ENCODE data around the gene GPS1.

Gene GPS1

DNA sequence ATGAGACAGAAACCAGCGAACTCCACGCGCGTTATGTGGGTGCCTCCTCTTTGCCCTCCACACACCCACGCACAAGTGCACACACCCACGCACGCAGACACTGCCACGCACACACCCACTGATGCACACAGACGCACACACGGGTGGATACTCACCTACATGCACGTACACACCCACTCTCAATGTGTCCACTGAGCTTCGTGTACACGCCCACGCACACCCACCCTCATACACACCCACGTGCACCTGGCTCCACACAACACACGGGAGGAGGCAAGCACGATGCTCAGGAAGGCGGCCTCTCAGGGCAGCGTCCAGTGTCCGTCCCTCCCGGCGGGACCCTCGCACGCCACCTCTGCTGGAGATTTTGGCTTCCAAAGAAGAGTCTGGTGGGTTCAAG lies 4.3 kb upstream of the GPS1 start:
- no peak for DNase-seq

DNA sequence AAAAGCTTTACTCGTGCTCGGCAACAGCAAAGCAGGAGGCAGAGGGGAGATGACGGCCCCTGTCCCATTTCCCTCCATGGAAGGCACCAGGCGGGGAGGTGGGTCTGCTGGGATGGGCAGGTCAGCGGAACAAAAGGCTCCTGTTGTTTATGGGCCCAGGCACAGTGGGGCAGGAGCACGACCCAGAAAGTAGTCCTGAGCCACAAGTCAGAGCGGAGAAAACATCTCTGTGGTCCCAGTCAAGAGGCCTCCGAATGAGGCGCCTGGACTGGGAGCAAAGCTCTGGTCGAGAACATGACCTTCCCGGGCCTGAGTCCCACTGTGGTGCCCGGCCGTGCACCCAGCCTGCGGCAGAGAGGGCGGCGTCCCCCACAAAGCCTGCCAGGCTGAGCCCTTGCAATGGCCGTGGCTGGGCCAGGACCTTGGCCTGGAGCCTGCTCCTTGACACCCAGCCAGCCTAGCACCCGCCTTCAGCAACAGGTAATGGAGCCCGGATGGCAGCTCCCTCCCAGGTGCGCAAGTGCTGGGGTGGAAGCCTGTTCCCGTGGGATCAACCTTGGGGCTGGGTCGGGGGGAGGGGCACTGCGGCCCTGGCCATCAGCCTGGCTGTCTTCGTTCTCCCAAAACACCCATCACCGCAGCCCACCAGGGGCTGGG lies 3.7 kb upstream of the GPS1 start:
- no peak for DNase-seq

DNA sequence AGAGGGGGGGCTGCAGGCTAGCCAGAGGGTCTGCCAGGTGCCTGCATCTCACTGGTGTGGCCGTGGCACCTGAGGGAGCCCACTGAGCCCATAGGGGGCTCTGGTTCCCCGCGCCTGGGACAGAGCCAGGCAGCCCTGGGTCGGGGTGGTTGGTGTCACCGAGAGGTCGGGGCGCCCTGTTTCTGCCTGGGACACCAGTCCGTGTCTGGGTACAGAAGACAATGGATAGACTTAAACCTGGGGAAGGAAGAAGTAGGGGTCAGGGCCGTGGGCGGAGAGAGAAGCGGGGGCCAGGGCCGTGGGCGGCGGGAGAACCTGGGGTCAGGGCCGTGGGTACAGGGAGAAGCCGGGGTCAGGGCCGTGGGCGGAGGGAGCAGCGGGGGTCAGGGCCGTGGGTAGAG lies 3.1 kb upstream of the GPS1 start:
- DNase-seq, result no peak

DNA sequence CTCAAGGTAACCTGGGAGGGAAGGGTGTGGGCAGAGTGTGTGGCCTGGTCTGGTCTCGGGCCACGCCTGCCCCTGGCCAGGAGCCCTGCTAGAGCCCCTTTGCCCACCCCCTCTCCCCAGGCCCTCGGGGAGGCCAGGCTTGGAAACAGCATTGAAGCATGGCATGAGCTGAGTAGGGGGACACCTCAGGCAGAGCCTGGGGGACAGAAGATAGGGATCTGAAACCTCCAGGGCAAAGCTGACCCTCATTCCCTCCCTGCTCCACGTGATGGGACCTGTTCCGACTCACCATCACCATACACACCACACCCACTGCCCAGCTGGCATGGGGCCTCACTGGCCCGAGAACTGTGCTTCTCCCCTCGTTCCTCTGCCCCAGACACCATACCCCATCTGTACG lies 2.6 kb upstream of the GPS1 start:
- no peak for DNase-seq

DNA sequence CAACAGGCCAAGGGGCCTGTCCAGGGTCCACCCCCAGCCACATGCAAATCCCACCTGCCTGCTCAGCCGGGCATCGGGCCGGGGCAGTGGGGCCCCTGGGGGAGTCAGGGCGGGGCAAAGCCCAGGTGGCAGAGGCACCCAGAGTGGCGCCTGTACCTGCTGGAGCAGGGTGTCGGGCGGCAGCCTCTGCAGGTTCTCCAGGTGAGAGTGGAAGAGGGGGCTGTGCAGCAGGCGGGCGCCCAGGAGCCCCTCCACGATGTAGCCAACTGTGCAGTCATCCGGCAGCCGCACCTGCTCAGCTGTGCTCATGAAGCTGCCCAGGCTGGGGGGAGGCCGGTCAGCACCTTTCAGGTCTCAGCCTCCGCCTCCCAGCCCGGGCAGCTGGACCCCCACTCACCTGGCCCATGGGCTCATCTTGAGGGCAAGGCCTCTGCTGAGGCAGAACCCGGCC lies 2.2 kb upstream of the GPS1 start:
- no peak for DNase-seq

DNA sequence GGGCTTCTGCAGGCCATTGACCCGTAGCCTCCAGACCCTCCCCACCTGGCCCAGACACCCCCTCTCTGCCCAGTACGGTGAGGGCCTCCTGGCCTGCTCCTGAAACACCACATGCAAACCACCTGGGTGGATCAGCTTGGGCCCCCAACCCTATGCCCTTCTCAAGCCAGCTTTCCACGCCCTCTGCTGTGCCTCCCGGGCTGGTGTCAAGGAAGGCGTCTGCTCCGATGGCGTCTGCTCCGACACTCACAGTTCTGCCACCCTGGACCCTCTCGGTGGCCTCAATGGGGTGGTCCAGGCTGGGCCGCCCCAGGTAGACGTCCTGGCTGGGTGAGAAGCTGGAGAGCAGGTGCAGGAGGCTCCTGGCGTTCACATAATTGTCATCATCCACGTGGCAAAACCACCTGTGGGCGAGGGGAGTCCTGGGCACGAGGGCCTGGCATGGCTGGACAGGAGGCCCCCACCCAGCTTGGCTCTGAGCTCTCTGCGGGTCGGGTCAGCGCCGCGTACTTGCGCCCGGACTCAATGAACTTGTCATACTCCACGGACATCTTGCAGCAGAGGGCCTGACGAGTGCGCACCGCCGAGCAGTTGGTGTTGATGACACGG lies 1.4 kb upstream of the GPS1 start:
- DNase-seq, result no peak

DNA sequence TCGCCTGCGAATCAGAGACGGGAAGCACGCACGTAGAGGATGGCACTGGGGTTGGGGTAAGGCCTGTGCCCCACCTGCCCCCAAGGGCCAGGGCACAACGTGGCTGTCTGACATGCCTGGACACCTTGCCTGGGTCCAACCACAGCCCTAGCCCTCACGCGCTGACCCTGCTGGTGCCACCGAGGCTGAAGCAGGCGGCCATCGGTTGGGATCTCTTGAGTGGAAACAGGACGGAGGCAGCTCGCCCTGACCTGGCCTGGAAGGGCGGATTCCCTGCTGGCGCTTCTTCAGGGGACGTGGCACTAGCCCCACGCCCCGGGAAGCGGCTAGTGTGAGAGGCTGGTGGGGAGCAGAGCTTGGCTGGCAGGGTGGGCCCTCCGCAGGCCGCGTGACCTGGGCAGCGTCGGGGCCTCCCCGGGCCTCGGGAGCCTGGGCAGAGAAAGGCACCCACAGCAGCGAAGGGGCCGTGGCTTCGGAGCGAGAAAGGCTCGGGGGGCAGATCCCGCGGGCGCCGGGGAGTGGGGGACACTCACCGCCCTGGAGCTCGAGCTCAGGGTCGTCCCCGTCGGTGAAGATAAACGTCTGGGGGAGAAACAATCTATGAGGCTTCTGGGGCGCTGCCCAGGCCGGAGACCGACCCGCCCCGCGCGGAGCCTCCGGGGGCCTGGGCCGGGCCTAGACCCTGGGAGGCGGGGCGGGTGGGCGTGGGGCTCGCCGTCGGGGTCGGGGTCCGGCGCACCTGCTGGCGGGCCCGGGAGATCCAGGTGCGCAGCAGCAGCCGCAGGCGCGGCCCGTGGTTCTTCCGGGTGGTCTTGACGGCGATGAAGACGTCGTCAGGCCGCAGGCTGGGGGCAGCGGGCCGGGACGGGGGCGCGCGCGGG lies 697 bp upstream of the GPS1 start:
- DNase-seq, result no peak

DNA sequence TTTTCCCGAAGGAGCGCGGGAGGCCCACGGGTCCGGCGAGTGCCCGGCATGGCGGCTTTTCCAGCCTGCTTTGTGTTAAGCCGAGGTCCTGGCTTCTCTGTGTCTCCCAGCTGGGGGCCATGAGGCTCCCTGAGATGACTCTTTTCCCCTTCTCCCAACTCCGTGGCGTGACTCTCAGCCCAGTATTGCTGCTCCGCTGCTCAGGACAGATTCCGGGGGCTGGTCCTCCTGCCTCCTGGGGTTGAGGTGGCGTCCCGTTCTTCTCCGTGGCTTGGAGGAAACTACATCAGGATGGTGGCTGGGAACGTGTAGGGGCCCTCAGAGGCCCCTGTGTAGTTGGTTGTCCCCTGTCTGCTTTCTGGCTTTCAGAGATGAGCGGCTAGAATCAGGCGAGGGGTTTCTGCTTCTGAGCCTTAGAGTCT lies 951 bp downstream of the GPS1 start:
- DNase-seq, result no peak

DNA sequence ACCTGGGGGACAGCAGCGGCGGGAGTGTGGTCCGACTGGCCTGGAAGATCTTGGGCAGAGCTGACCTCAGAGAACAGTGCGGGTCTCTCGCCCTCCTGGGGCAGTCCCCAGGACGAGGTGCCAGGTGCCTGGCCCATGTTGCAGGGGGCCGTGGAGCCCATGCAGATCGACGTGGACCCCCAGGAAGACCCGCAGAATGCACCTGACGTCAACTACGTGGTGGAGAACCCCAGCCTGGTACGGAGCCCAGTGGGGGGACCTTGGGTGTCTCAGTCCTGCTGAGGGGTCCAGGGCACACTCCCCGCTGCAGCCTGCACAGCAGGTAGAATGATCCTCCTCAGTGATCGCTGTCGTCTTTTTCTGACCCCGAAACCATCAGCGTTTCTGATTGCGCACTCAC lies 1.4 kb downstream of the GPS1 start:
- DNase-seq, result no peak

DNA sequence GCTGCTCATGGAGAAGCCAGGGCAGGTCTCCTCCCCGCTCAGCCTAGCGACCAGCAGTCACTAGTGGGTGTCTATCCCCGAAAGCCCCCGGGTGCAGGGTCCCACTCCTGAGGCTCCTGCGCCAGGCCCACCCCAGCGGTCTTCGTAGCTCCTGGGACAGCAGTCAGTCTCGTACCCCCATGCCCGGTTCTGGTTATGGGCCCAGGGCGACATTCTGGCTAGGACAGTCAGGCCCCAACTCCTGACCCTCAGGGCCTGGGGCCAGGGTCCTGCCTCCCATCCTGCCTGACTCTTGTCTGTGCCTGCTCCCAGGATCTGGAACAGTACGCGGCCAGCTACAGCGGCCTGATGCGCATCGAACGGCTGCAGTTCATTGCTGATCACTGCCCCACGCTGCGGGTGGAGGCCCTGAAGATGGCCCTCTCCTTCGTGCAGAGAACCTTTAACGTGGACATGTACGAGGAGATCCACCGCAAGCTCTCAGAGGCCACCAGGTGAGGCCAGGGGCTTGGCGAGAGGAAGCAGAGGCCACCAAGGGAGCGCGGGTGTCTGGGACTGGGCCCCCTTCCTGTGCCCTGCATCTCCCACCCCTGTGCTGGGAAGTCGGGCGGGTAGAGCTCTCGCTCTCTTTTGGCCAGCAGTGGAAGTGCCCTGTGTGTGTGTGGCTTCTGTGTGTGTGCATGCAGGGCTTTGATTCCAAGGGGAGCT lies 2.0 kb downstream of the GPS1 start:
- DNase-seq, result no peak

DNA sequence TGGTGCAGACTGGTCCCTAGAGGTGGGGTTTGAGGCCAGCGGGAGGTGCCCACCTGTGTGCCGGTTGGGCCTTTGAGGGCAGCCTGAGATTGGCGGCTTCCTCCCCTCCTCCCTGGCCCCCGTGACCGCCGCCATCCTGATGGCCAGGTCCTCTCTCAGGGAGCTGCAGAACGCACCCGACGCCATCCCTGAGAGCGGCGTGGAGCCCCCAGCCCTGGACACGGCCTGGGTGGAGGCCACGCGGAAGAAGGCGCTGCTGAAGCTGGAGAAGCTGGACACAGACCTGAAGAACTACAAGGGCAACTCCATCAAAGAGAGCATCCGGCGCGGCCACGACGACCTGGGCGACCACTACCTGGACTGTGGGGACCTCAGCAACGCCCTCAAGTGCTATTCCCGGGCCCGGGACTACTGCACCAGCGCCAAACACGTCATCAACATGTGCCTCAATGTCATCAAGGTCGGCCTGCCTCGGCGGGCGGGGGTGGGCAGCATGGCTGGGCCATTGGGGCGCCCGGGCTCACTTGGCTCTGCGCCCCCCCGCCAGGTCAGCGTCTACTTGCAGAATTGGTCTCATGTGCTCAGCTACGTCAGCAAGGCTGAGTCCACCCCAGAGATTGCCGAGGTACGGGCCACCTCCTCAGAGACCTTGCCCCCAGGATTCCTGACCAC lies 2.8 kb downstream of the GPS1 start:
- DNase-seq, result no peak

DNA sequence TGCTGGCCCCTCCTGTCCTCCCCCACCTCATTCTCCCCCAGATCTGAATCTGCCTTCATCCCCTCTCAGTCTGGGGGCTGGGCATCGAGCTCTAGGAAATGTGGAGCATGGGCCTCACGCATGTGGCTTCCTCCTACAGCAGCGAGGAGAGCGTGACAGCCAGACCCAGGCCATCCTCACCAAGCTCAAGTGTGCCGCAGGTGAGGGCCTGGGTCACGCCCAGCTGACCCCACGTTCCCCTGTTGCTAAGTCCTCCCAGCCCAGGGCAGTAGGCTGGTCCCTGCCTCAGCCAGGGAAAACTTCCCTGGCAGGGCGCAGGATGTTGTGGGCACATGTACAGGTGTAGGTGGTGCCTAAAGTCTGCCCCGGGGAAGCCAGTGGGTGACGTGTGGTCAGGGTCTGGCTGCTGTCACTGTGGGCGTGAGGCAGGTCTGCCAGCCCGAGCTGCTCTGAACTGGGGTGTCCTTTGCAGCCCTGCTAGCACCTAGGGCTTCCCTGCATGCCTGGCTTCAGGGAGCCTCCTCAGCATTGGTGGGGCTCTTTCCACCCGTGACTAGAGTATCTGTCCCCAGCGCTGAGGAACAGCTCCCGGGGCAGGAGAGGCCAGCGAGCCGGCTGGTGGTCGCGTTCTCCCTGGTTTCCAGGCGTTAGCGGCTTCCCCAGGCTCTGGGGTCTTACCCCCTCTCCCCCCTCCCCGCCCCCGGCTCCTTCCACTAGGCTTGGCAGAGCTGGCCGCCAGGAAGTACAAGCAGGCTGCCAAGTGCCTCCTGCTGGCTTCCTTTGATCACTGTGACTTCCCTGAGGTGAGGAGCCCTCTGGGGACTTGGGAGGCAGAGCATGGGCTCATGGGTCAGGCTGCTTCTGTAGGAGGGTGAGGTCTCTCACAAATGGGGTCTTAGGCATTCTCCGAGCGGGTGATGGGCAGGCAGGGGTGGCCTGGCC lies 3.6 kb downstream of the GPS1 start:
- no peak for DNase-seq

DNA sequence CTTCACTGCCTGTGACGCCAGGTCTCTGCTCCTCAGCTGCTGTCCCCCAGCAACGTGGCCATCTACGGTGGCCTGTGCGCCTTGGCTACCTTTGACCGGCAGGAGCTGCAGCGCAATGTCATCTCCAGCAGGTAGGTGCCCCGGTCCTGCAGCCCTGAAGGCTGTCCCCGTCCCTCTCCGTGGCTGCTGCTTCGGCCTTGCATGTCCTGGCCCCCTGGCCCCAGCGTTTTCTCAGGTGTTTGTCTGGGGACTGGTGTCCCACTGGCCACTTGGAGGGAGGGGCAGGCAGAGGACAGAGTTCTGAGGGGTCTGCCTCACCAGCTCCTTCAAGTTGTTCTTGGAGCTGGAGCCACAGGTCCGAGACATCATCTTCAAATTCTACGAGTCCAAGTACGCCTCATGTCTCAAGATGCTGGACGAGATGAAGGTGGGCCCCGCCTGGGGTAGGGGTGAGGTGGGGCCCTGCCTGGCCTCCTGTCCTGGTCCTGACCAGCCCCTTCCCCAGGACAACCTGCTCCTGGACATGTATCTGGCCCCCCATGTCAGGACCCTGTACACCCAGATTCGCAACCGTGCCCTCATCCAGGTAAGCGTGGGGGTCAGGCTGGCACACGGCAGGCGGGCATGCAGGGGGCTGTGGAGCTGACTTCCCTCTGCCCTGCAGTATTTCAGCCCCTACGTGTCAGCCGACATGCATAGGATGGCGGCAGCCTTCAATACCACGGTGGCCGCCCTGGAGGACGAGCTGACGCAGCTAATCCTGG lies 4.4 kb downstream of the GPS1 start:
- DNase-seq, result no peak

DNA sequence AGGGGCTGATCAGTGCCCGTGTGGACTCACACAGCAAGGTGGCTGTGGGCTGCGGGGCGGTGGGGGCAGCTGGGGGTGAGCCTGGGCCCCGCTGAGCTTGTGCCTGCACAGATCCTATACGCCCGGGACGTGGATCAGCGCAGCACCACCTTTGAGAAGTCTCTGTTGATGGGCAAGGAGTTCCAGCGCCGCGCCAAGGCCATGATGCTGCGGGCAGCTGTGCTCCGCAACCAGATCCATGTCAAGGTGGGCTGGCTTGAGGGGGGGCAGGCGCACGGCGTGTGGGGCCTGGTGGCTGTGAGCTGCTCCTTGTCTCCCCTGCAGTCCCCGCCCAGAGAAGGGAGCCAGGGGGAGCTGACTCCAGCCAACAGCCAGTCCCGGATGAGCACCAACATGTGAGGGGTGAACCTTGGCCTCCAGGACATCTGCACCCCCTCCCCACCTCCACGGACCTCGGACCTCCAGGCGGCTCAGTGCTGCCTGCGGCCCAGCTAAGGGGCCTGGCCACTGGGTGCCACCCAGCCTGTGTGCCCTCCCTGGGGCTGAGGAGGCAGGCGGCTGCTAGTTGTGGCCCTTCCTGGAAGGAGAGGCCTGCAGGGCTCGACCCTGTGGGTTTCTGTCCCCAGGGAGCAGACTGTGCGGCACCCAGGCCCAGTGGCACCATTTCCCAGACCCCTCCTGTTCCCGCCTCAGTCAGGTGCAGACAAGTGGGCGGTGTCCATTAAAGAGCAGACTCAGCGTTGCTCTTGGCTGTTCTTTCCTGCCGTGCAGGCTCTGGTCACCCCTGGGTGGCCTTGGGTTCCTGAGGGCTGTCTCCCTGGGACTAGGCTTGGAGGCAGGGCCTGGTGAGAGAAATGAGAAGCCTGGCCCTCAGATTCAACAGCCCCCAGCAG lies 5.3 kb downstream of the GPS1 start:
- DNase-seq, result no peak

DNA sequence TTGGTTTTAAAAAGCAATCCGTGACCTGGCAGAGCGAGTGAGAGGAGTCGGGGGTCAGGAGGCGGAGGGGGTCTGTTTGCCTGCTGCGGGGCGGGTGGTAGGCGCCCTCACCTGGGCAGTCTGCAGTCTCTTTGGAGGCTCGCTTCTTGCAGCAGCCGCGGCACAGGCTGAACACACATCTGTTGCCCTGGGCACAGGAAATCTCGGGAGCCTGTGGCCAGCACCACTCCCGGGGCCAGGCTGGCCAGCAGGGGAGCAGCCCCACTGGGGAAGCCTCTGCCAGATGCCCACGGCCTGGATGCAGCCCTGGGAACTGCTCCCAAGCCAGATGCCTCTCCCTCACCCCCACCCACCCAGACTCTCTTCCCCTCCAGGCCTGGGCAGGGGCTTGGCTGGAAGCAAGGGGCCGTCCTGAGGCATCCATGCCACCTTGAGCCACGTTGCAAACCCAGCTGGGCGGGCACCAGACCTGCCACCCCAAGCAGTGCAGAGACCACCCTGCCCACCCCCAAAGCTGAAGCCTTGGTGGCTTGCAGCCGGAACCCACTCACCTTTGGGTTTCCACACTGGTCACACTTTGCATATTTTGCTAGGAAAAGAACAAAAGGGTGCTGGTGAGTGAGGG lies 6.6 kb downstream of the GPS1 start:
- DNase-seq, result no peak

DNA sequence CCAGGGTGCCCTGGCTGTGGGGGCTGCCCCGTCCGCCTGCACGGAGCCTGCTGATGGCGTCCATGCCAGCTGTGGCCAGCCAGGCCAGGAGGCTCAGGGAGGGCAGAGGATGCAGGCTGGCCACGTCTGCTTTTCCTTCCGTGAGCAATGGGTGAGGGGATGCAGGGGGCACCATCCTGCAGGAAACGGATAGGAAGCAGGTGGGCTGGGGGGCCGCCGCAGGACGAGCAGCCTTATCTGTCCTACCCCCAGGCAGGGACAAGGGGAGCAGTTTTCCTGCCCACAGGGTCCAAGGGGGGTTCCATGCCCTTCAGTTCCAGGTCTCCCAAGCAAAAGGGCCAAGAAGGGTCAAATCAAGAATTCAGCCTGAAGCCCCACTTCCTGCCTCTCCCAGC lies 7.2 kb downstream of the GPS1 start:
- DNase-seq, result no peak

DNA sequence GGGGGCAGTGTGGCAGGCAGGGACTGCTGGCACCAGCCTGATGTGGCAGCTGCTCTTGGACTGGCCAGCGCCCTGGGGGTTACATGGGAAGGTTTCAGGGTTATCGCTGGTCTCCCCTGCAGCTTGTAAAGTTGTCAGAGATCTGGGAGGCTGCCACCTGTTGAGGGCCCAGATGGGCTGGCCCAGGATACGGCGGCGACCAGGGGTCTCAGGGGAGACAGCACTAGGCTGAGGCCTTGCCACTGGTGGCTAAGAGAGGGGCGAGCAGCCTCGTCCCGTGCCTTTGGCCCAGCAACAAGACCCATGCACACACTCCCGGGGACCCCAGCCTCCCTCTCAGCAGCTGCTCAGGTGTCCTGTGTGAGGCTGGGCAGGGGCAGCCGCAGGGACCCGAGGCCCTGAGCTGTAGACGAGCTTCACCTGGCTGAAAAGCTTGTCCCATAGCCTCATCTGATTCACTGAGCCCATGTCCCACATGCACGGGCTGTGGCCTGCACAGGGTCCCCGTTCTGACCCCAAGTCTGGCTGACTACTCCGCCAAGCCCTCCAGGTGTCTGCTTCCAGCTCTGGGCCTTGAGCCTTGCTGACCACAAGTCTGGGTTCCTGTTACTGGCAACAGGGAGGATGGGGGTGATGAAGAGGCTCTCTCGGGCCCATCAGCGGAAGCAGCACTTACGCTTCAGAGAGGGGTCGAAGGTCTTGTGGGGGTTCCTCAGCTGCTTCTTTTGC lies 7.7 kb downstream of the GPS1 start:
- no peak for DNase-seq

DNA sequence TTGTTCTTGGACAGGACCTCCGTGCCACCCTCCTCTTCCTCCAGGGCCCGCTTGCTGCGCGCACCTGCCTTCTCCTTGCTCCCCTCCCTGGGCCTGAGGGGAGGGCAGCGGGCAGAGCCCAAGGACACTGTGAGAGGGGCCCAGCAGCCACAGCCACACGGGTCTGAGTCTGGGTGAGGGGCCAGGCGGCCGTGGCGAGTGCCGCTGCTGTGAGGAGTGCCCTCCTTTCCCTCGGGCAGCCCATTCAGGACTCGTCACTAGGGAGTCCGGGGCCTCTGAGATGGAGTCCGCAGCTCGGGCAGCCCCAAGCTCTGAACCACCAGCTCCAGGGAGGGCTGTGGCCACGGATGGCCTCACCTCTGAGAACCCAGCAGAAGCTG lies 8.3 kb downstream of the GPS1 start:
- DNase-seq, result no peak

DNA sequence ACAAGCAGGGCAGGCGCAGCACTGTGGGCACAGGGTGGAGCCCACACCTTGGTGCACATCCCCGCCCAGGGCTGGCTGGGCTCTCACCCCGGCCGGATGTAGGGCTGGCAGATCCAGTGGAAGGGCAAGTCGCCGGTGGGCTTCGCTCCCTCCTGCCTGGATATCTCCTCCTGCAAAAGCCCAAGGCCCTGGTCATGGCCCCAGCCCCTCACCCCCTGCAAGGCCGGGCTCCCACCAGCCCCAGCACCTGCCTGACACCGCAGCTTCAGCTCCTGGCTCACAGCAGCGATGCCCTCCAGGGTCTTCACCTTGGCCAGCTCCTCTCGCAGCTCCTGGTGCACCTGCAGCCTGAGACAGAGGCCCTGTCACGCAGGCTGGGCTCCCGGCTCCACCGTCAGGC lies 8.9 kb downstream of the GPS1 start:
- no peak for DNase-seq

All from CD4-positive, alpha-beta T cell treated with Interferon alpha-2 for 1 hour (primary cell).